G401.6 (cell line): Measurements from ENCODE around the gene CPED1.

Experiments
- FAIRE-seq: peaks from 2 replicates; lab custom pipeline; 2012; peaks lifted over from hg19 to GRCh38; lab: Jason Lieb, UNC

The CPED1 gene

GRCh38 chr7:121328508-121329190 is 340.1 kb downstream of the CPED1 start, which contains the start of gene WNT16:
Gene WNT16, plus strand, starts transcription at chr7:121329000. Its CDS starts 293 bp downstream, at chr7:121329293.
- no peak for FAIRE-seq

GRCh38 chr7:121329191-121330052 is 340.9 kb downstream of the CPED1 start:
- no peak for FAIRE-seq

- no peak for FAIRE-seq
These were observed 341.7 kb downstream of the CPED1 start for GRCh38 chr7:121330053-121330833.

- FAIRE-seq: no peak
These were observed 342.5 kb downstream of the CPED1 start for GRCh38 chr7:121331048-121331447.

GRCh38 chr7:121331574-121331973 is 343.1 kb downstream of the CPED1 start:
- FAIRE-seq: no peak

GRCh38 chr7:121334376-121334775 is 345.9 kb downstream of the CPED1 start:
- FAIRE-seq: no peak

- no peak for FAIRE-seq
These were observed 346.6 kb downstream of the CPED1 start for GRCh38 chr7:121334875-121335648.

- FAIRE-seq: no peak
These were observed 348.1 kb downstream of the CPED1 start for GRCh38 chr7:121336579-121336978.

- FAIRE-seq: no peak
These were observed 348.9 kb downstream of the CPED1 start for GRCh38 chr7:121337398-121337797.

GRCh38 chr7:121339082-121339481 is 350.6 kb downstream of the CPED1 start:
- no peak for FAIRE-seq

GRCh38 chr7:121341933-121342332 is 353.4 kb downstream of the CPED1 start:
- no peak for FAIRE-seq

- FAIRE-seq: no peak
These were observed 354.1 kb downstream of the CPED1 start for GRCh38 chr7:121342631-121343030.

- FAIRE-seq: no peak
These were observed 354.8 kb downstream of the CPED1 start for GRCh38 chr7:121343302-121343701.

GRCh38 chr7:121344093-121344492 is 355.6 kb downstream of the CPED1 start:
- FAIRE-seq: no peak

- no peak for FAIRE-seq
These were observed 356.0 kb downstream of the CPED1 start for GRCh38 chr7:121344497-121344896.
